HCT116 (cell line): ENCODE data around the gene KLHL6. TPM values are rescaled to one million over a fixed set of nuclear protein-coding genes. Genes with fewer than 3 reads are reported as not detected.

Source experiments
- ATAC-seq: fragments of 200-7000 bp; cut with Tn5 transposase; 2 replicates; pipeline ENCODE4 v1.9.1; 2020; ENCODE audit warnings: mild to moderate bottlenecking, moderate library complexity
- BruUV-seq: library from RNA; stranded (reverse); fragments of 400-500 nt; replicated peaks from 2 replicates; lab custom pipeline; 2021; lab: Mats Ljungman, UMichigan
- CTCF ChIA-PET: fragments of 300-600 bp; sonication (Branson Sonifier 250); formaldehyde crosslinking; loops from one replicate; lab custom pipeline; 2021; ENCODE audit warnings: antibody characterized with exemption; lab: Charles Lee
- POLR2A ChIA-PET: fragments of 300-600, 350-600 bp; sonication (Branson Sonifier 250); formaldehyde crosslinking; loops from one replicate; lab custom pipeline; 2021; ENCODE audit warnings: antibody characterized with exemption; lab: Charles Lee
- RAD21 ChIA-PET, 2 experiments: fragments of 300-600 bp; sonication (Branson Sonifier 250); formaldehyde crosslinking; loops; one replicate each; lab custom pipeline; 2023; ENCODE audit warnings: low total read pairs in 2 of 2; ENCODE audit not compliant: uncharacterized antibody in 2 of 2, unreplicated experiment in 2 of 2, low non-redundant PET in 1 of 2; lab: Charles Lee
- DNase-seq: peaks from one replicate; pipeline ENCODE4 v3.0.0-alpha.2; 2010; ENCODE audit warnings: low read depth, low spot score
- H2AFZ ChIP-seq: fragments of 200-600 bp; shearing (Covaris generic), sonication (generic); 2 replicates; pipeline ENCODE4 v1.6.1; 2017; ENCODE audit warnings: low read depth, mixed run types, mixed read lengths, antibody characterized with exemption, low read length; ENCODE audit not compliant: poor library complexity, severe bottlenecking
- H3K27ac ChIP-seq: 2 replicates; pipeline ENCODE4 v1.5.1; 2012; ENCODE audit warnings: low read depth, low read length
- H3K27me3 ChIP-seq: fragments of 200-600 bp; sonication (generic); 2 replicates; pipeline ENCODE4 v1.6.1; 2016; ENCODE audit warnings: mixed run types, low read length, mixed read lengths; ENCODE audit not compliant: insufficient read depth
- H3K36me3 ChIP-seq, 2 experiments: fragments of 200-500 bp in 1 of 2; fragments of 200-600 bp in 1 of 2; sonication (Bioruptor generic) in 1 of 2; sonication (generic) in 1 of 2; 2 replicates each; pipeline versions ENCODE4 v1.5.1 to v1.6.1; 2014 to 2016; ENCODE audit warnings: low read length in 2 of 2, inconsistent platforms in 1 of 2, mixed read lengths in 1 of 2, mixed run types in 1 of 2; ENCODE audit not compliant: insufficient read depth in 2 of 2, control insufficient read depth in 1 of 2
- H3K4me1 ChIP-seq, 2 experiments: fragments of 200-600 bp in 1 of 2; sonication (generic) in 1 of 2; 2 replicates each; pipeline versions ENCODE4 v1.5.1 to v1.6.1; 2012 to 2017; ENCODE audit warnings: low read length in 2 of 2, inconsistent platforms in 1 of 2, mild to moderate bottlenecking in 1 of 2, mixed read lengths in 1 of 2, mixed run types in 1 of 2, moderate library complexity in 1 of 2; ENCODE audit not compliant: insufficient read depth in 2 of 2, control insufficient read depth in 1 of 2
- H3K4me2 ChIP-seq: fragments of 200-600 bp; sonication (generic); 2 replicates; pipeline ENCODE4 v1.6.1; 2017; ENCODE audit warnings: mixed run types, low read length, mixed read lengths
- H3K4me3 ChIP-seq, 2 experiments: fragments of 200-600 bp in 1 of 2; sonication (generic) in 1 of 2; replicated peaks in 1 of 2; 2 replicates each; pipeline ENCODE4 v1.5.1; 2011 to 2016; ENCODE audit warnings: low read length in 2 of 2, control low read depth in 1 of 2, low read depth in 1 of 2, mild to moderate bottlenecking in 1 of 2, mixed read lengths in 1 of 2, mixed run types in 1 of 2
- H3K79me2 ChIP-seq: fragments of 200-600 bp; sonication (generic); 2 replicates; pipeline ENCODE4 v1.6.1; 2017; ENCODE audit warnings: mild to moderate bottlenecking, mixed run types, low read length, moderate library complexity, mixed read lengths; ENCODE audit not compliant: insufficient read depth
- H3K9ac ChIP-seq: fragments of 200-600 bp; sonication (generic); 2 replicates; pipeline ENCODE4 v1.6.1; 2016; ENCODE audit warnings: low read length, mixed read lengths
- H3K9me2 ChIP-seq: fragments of 200-600 bp; sonication (generic), shearing (Covaris generic); 2 replicates; pipeline ENCODE4 v1.6.1; 2017; ENCODE audit warnings: mixed run types, mild to moderate bottlenecking, moderate library complexity; ENCODE audit not compliant: insufficient read depth
- H3K9me3 ChIP-seq, 2 experiments: fragments of 200-500 bp in 1 of 2; fragments of 200-600 bp in 1 of 2; sonication (Bioruptor generic) in 1 of 2; sonication (generic) in 1 of 2; 2 replicates each; pipeline ENCODE4 v1.6.1; 2014 to 2017; ENCODE audit warnings: low read length in 2 of 2, mixed read lengths in 2 of 2, inconsistent platforms in 1 of 2, low read depth in 1 of 2, mild to moderate bottlenecking in 1 of 2, mixed run types in 1 of 2, moderate library complexity in 1 of 2; ENCODE audit not compliant: control insufficient read depth in 1 of 2, insufficient read depth in 1 of 2
- H4K20me1 ChIP-seq: fragments of 200-600 bp; sonication (generic), shearing (Covaris generic); 2 replicates; pipeline ENCODE4 v1.6.1; 2017; ENCODE audit warnings: mixed run types, mild to moderate bottlenecking, moderate library complexity; ENCODE audit not compliant: insufficient read depth
- CBX3 ChIP-seq: IDR thresholded peaks from 2 replicates; pipeline ENCODE4 v1.6.1; 2012; ENCODE audit warnings: low read depth
- EZH2phosphoT487 ChIP-seq: fragments of 200-600 bp; IDR thresholded peaks from 2 replicates; pipeline ENCODE4 v1.6.1; 2018; ENCODE audit warnings: antibody characterized with exemption, borderline replicate concordance
- JUND ChIP-seq: IDR thresholded peaks from 2 replicates; pipeline ENCODE4 v1.6.1; 2012
- POLR2A ChIP-seq: IDR thresholded peaks from 2 replicates; pipeline ENCODE4 v1.7.0; 2011; ENCODE audit warnings: borderline replicate concordance; ENCODE audit not compliant: insufficient read depth, insufficient read length; ENCODE audit errors: extremely low read depth
- SIN3A ChIP-seq: IDR thresholded peaks from 2 replicates; pipeline ENCODE4 v1.6.1; 2012; ENCODE audit warnings: low read depth
- TCF7L2 ChIP-seq: IDR thresholded peaks from 2 replicates; pipeline ENCODE4 v1.7.0; 2011; ENCODE audit warnings: borderline replicate concordance, inconsistent platforms; ENCODE audit not compliant: insufficient read depth, insufficient read length; ENCODE audit errors: extremely low read depth
- YY1 ChIP-seq: IDR thresholded peaks from 2 replicates; pipeline ENCODE4 v1.6.1; 2011; ENCODE audit warnings: low read length, low read depth, moderate library complexity, mild to moderate bottlenecking; ENCODE audit not compliant: insufficient replicate concordance; ENCODE audit errors: extremely low read depth
- ZFX ChIP-seq: fragments of 450-650 bp; IDR thresholded peaks from 2 replicates; pipeline ENCODE4 v1.6.1; 2017
- intact Hi-C: fragments of 100-400 bp; cut with micrococcal nuclease; formaldehyde crosslinking; loops from 2 replicates; pipeline ENCODE4 v1.10.0; 2022
- total RNA-seq: library from RNA; stranded (reverse); gene quantifications from one replicate; pipeline ENCODE4 v1.2.1, GENCODE V29; 2021; ENCODE audit not compliant: unreplicated experiment
- TF ChIP-seq, protein P1 (sequence below), 3 experiments: fragments of 200-600 bp in 1 of 3; sonication (generic) in 1 of 3; IDR thresholded peaks in 2 of 3; conservative IDR thresholded peaks in 1 of 3; 2 replicates each; pipeline ENCODE4 v1.5.1; 2012 to 2017; ENCODE audit warnings: low read depth in 2 of 3, low read length in 2 of 3, antibody characterized with exemption in 1 of 3, borderline replicate concordance in 1 of 3, control low read depth in 1 of 3, mild to moderate bottlenecking in 1 of 3, mixed read lengths in 1 of 3, mixed run types in 1 of 3, moderate library complexity in 1 of 3; ENCODE audit not compliant: insufficient read depth in 1 of 3

Gene KLHL6
- total RNA-seq, 1 experiment from 2014 or later, result 0.15 TPM

DNA sequence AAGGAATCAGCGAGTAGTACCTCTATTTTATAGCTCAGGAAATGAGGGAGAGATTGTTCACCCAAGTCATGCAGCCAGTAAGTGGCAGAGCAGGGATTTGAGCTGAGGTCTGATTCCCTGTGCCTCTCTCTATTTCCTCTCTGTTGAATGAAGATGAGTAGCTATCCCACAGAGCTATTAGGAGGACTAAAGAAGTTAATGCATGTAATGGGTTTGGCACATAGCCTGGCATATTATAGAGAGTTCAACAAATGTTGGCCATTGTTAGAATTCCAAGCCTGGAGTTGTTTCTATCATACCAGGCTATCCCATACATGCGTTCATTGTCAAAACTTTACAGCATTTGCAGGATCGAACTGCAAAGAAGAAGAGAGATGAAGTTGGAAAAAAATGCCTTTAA lies 21.8 kb upstream of the KLHL6 start:
- Histone ChIP-seq H3K4me1 (no peaks in the 10 kb centered on the region), H2AFZ (no peak overlapping the region), H3K4me2 (no peak overlapping the region), H3K36me3 (no peaks in the 10 kb centered on the region), H3K27ac (no peak overlapping the region), H3K9me3 (no peaks in the 10 kb centered on the region), H3K9me2 (no peaks in the 10 kb centered on the region), H4K20me1 (no peaks in the 10 kb centered on the region), H3K4me3 (no peak overlapping the region)
- ChIA-PET POLR2A (no interaction called here), CTCF (no interaction called here), RAD21 (no interaction called here)
- ATAC-seq (no peak), DNase-seq (no peak)
- intact Hi-C loops, result no loop called here
- BruUV-seq, result no TSS peak
- TF ChIP-seq SIN3A, result no peak
- TF ChIP-seq YY1, result no peak
- TF ChIP-seq, protein P1, sequence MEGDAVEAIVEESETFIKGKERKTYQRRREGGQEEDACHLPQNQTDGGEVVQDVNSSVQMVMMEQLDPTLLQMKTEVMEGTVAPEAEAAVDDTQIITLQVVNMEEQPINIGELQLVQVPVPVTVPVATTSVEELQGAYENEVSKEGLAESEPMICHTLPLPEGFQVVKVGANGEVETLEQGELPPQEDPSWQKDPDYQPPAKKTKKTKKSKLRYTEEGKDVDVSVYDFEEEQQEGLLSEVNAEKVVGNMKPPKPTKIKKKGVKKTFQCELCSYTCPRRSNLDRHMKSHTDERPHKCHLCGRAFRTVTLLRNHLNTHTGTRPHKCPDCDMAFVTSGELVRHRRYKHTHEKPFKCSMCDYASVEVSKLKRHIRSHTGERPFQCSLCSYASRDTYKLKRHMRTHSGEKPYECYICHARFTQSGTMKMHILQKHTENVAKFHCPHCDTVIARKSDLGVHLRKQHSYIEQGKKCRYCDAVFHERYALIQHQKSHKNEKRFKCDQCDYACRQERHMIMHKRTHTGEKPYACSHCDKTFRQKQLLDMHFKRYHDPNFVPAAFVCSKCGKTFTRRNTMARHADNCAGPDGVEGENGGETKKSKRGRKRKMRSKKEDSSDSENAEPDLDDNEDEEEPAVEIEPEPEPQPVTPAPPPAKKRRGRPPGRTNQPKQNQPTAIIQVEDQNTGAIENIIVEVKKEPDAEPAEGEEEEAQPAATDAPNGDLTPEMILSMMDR (IDR thresholded peaks at IDR 0.05 in 2 of 3, conservative IDR thresholded peaks at IDR 0.05 in 1 of 3; ENCODE audit: borderline replicate concordance in 1 of 3, insufficient read depth in 1 of 3, low read depth in 2 of 3, low read length in 2 of 3), result no peak
- TF ChIP-seq POLR2A, result no peak
- TF ChIP-seq CBX3, result no peak
- TF ChIP-seq TCF7L2, result no peak
- no peak for TF ChIP-seq EZH2phosphoT487
- no peak for TF ChIP-seq JUND
- TF ChIP-seq ZFX, result no peak
- TF ChIP-seq, all 23 proteins: peak for 0
- H3K79me2 ChIP-seq, result no peaks in the 10 kb centered on the region
- no peak overlapping the region for H3K9ac ChIP-seq
- H3K27me3 ChIP-seq, result peaks cover 24% of the 10 kb centered on the region
